GM12878 (cell line): Measurements from ENCODE around the gene PPP1CA. TPM values are rescaled to one million over a fixed set of nuclear protein-coding genes. Genes with fewer than 3 reads are reported as not detected.

ENCODE experiments used
- ATAC-seq: fragments of 200-7000 bp; cut with Tn5 transposase; 3 replicates; pipeline ENCODE4 v1.9.1; 2020; ENCODE audit warnings: mild to moderate bottlenecking, moderate library complexity
- BruUV-seq: library from RNA; stranded (reverse); fragments of 400-500 nt; replicated peaks from 2 replicates; lab custom pipeline; 2021; lab: Mats Ljungman, UMichigan
- CTCF ChIA-PET: fragments of 300-600 bp; sonication (Branson Sonifier 250); formaldehyde crosslinking; extraction: SDS; loops from one replicate; lab custom pipeline; 2021; ENCODE audit warnings: inconsistent platforms; lab: Yijun Ruan, JAX
- POLR2A ChIA-PET: fragments of 350-600 bp; formaldehyde crosslinking; extraction: SDS; loops from one replicate; lab custom pipeline; 2021; ENCODE audit warnings: inconsistent platforms; lab: Charles Lee
- RAD21 ChIA-PET: fragments of 300-600 bp; sonication (Branson Sonifier 250); formaldehyde crosslinking; loops from one replicate; lab custom pipeline; 2023; ENCODE audit warnings: antibody characterized with exemption; ENCODE audit not compliant: unreplicated experiment; lab: Charles Lee
- SMC1A ChIA-PET: fragments of 300-600 bp; sonication (Branson Sonifier 250); formaldehyde crosslinking; loops from one replicate; lab custom pipeline; 2023; ENCODE audit not compliant: unreplicated experiment, uncharacterized antibody; lab: Charles Lee
- DNase-seq: peaks from one replicate; pipeline ENCODE4 v3.0.0-alpha.2; 2011; ENCODE audit warnings: low read depth, low spot score
- FAIRE-seq: peaks from 3 replicates; lab custom pipeline; 2011; peaks lifted over from hg19 to GRCh38; lab: Jason Lieb, UNC
- H2AFZ ChIP-seq: 2 replicates; pipeline ENCODE4 v1.6.0; 2011; ENCODE audit warnings: low read depth, low read length, control low read depth; ENCODE audit not compliant: control insufficient read depth
- H3K27ac ChIP-seq: 2 replicates; pipeline ENCODE4 v1.5.1; 2011; ENCODE audit warnings: control low read depth; ENCODE audit not compliant: control insufficient read depth, insufficient read depth
- H3K27me3 ChIP-seq, 2 experiments: replicated peaks in 1 of 2; 2 replicates each; pipeline versions ENCODE4 v1.6.0 to v1.6.1; 2011; ENCODE audit warnings: low read length in 1 of 2; ENCODE audit not compliant: control insufficient read depth in 2 of 2, insufficient read depth in 2 of 2
- H3K36me3 ChIP-seq, 2 experiments: 2 replicates each; pipeline ENCODE4 v1.5.1; 2011; ENCODE audit warnings: low read length in 1 of 2; ENCODE audit not compliant: control insufficient read depth in 2 of 2, insufficient read depth in 2 of 2
- H3K4me1 ChIP-seq: 2 replicates; pipeline ENCODE4 v1.6.1; 2011; ENCODE audit warnings: mild to moderate bottlenecking, low read length, moderate library complexity, mixed read lengths; ENCODE audit not compliant: control insufficient read depth, insufficient read depth
- H3K4me2 ChIP-seq: 2 replicates; pipeline ENCODE4 v1.6.0; 2011; ENCODE audit warnings: control low read depth; ENCODE audit not compliant: control insufficient read depth, insufficient read depth
- H3K4me3 ChIP-seq: fragments of 200-600 bp; sonication (generic); 2 replicates; pipeline ENCODE4 v1.5.1; 2016
- H3K79me2 ChIP-seq: 2 replicates; pipeline ENCODE4 v1.6.0; 2011; ENCODE audit warnings: low read length; ENCODE audit not compliant: control insufficient read depth, insufficient read depth
- H3K9ac ChIP-seq: 2 replicates; pipeline ENCODE4 v1.8.0; 2011; ENCODE audit warnings: low read length, control low read depth, mixed read lengths; ENCODE audit not compliant: control insufficient read depth, insufficient read depth
- H3K9me3 ChIP-seq: replicated peaks from 3 replicates; pipeline ENCODE4 v1.5.1; 2011; ENCODE audit warnings: mild to moderate bottlenecking, low read length; ENCODE audit not compliant: control insufficient read depth, insufficient read depth
- H4K20me1 ChIP-seq: 2 replicates; pipeline ENCODE4 v1.6.0; 2011; ENCODE audit not compliant: control insufficient read depth, insufficient read depth
- BCL3 ChIP-seq: IDR thresholded peaks from 2 replicates; pipeline ENCODE4 v1.6.1; 2011; ENCODE audit warnings: borderline replicate concordance, low read depth, mild to moderate bottlenecking, moderate library complexity, low read length; ENCODE audit not compliant: insufficient read depth, poor library complexity, severe bottlenecking
- CBFB ChIP-seq: IDR thresholded peaks from 2 replicates; pipeline ENCODE4 v1.6.1; 2016; ENCODE audit warnings: antibody characterized with exemption, low read depth
- E2F8 ChIP-seq: fragments of 450-650 bp; IDR thresholded peaks from 2 replicates; pipeline ENCODE4 v1.6.1; 2018; ENCODE audit warnings: mild to moderate bottlenecking, low read depth, moderate library complexity; ENCODE audit not compliant: partially characterized antibody
- EGR1 ChIP-seq, 2 experiments: IDR thresholded peaks; 1 replicate in 1 of 2; 2 replicates in 1 of 2; pipeline ENCODE4 v1.6.1; 2011 to 2012; ENCODE audit warnings: low read depth in 2 of 2, low read length in 2 of 2, borderline replicate concordance in 1 of 2, mild to moderate bottlenecking in 1 of 2, moderate library complexity in 1 of 2
- ESRRA ChIP-seq: IDR thresholded peaks from 2 replicates; pipeline ENCODE4 v1.6.1; 2012; ENCODE audit warnings: mild to moderate bottlenecking, low read length, improper control_type of control experiment
- EZH2 ChIP-seq: IDR thresholded peaks from 2 replicates; pipeline ENCODE4 v1.6.1; 2012; ENCODE audit warnings: low read depth, mild to moderate bottlenecking, control low read depth, inconsistent platforms, low read length, borderline replicate concordance; ENCODE audit not compliant: control insufficient read depth
- JUNB ChIP-seq: IDR thresholded peaks from 2 replicates; pipeline ENCODE4 v1.6.1; 2016; ENCODE audit warnings: antibody characterized with exemption, mild to moderate bottlenecking
- SREBF2 ChIP-seq: IDR thresholded peaks from 2 replicates; pipeline ENCODE4 v1.6.1; 2012; ENCODE audit warnings: mild to moderate bottlenecking, low read length
- WGBS: methylation state at CpG from one replicate; pipeline ENCODE4 v1.1.6; 2016; ENCODE audit warnings: low lambda C conversion rate; ENCODE audit not compliant: insufficient replicate concordance, insufficient coverage; ENCODE audit errors: missing lambda C conversion rate; 5-methylcytosine and 5-hydroxymethylcytosine counted together
- in situ Hi-C: fragments of 300-500 bp; cut with MboI; formaldehyde crosslinking; loops from 9 replicates; pipeline ENCODE4 v1.14.3; 2018; ENCODE audit warnings: mixed read lengths
- intact Hi-C: fragments of 100-400 bp; cut with micrococcal nuclease; formaldehyde crosslinking; loops from one replicate; pipeline ENCODE4 v1.14.2; 2022; ENCODE audit not compliant: unreplicated experiment
- polyA plus RNA-seq, 11 experiments: library from polyadenylated mRNA; depleted of rRNA in 4 of 11; unstranded in 6 of 11; stranded (reverse) in 5 of 11; fragments of >200 nt; fragmentation: Nextera tagmentation in 4 of 11; fragmentation: Illumina TruSeq in 1 of 11; extraction: Ambion mirVana in 4 of 11; extraction: Trizol in 1 of 11; gene quantifications; 1 replicate in 1 of 11; 2 replicates in 10 of 11; pipeline versions ENCODE4 v1.2.1 to v1.2.3, GENCODE V29; 2011 to 2016; ENCODE audit warnings: inconsistent platforms in 2 of 11, missing spikeins in 2 of 11, low read depth in 1 of 11
- total RNA-seq, 4 experiments: library from RNA; depleted of rRNA in 3 of 4; stranded (reverse); fragments of >200 nt in 3 of 4; fragmentation: Illumina TruSeq in 1 of 4; extraction: Trizol in 1 of 4; gene quantifications; 2 replicates each; pipeline versions ENCODE4 v1.2.1 to v1.2.3, GENCODE V29; 2013 to 2021

PPP1CA gene
- total and polyA plus RNA-seq, 10 of the 15 experiments (the other 5 are each of a cell fraction or from before 2014, with no cell fraction given): 26.4 to 458 (median 240) TPM

- intact Hi-C loops: no loop called here
- Histone ChIP-seq H2AFZ (no peak overlapping the region), H3K27ac (no peak overlapping the region), H3K9ac (no peak overlapping the region), H4K20me1 (no peaks in the 10 kb centered on the region), H3K4me2 (no peak overlapping the region), H3K27me3 (peaks cover 0 to 5% of the 10 kb centered on the region in 2 experiments; a peak in 3 of 4 replicates), H3K4me1 (peaks cover 2% of the 10 kb centered on the region; the same call in 1 of the 2 replicates), H3K4me3 (no peak overlapping the region), H3K9me3 (no peaks in the 10 kb centered on the region), H3K36me3 (no peaks in the 10 kb centered on the region), H3K79me2 (no peaks in the 10 kb centered on the region)
- no peak for FAIRE-seq
- in situ Hi-C loops: no loop called here
- 66% methylated on average over 21 of the region's 21 CpGs for WGBS
- ChIA-PET POLR2A (interaction anchor here (0.7 to 3.9 kb wide), 10 partner anchors 12 to 50 kb away, joined by 3 to 28 read pairs (median 8); partner anchors contain the start of genes PPP1CA, PTPRCAP and TBC1D10C), CTCF (interaction anchor here (0.9 to 1.6 kb wide), 5 partner anchors 12 to 50 kb away, joined by 3 to 5 read pairs (median 4); partner anchors contain the start of genes PTPRCAP and TMEM134), RAD21 (interaction anchor here (0.9 to 2.4 kb wide), 4 partner anchors 18 to 41 kb away, joined by 3 to 8 read pairs (median 4); partner anchors contain the start of genes PPP1CA and RAD9A), SMC1A (interaction anchor here (1.1 to 1.5 kb wide), 4 partner anchors 12 to 68 kb away, joined by 3 to 7 read pairs (median 3); partner anchors contain the start of gene TBC1D10C)
- TF ChIP-seq EZH2: no peak
- no peak for TF ChIP-seq E2F8
- TF ChIP-seq CBFB: no peak
- TF ChIP-seq SREBF2: no peak
- no peak for TF ChIP-seq ESRRA
- TF ChIP-seq EGR1 (IDR thresholded peaks at IDR 0.05; ENCODE audit: borderline replicate concordance in 1 of 2, low read depth in 2 of 2, low read length in 2 of 2): no peak
- TF ChIP-seq JUNB: no peak
- no peak for TF ChIP-seq BCL3
- no peak for ATAC-seq
- no peak for DNase-seq
- BruUV-seq: no TSS peak
These were observed 17.8 kb upstream of the PPP1CA start for GRCh38 chr11:67419325-67420049.
